HEK293 (cell line): ENCODE measurements around the gene CCDC142.

Source experiments
- GLI4 ChIP-seq: fragments of 450-650 bp; formaldehyde crosslinking; IDR thresholded peaks from 2 replicates; pipeline ENCODE4 v1.5.1; 2016; ENCODE audit warnings: missing biosample characterization, missing genetic modification characterization
- HIC1 ChIP-seq: fragments of 450-650 bp; formaldehyde crosslinking; IDR thresholded peaks from 2 replicates; pipeline ENCODE4 v1.5.1; 2016; ENCODE audit warnings: missing biosample characterization, missing genetic modification characterization
- KLF17 ChIP-seq: fragments of 450-650 bp; formaldehyde crosslinking; IDR thresholded peaks from 2 replicates; pipeline ENCODE4 v1.5.1; 2016; ENCODE audit warnings: missing biosample characterization, missing genetic modification characterization
- MZF1 ChIP-seq: fragments of 450-650 bp; formaldehyde crosslinking; IDR thresholded peaks from 2 replicates; pipeline ENCODE4 v1.5.1; 2017; ENCODE audit warnings: missing biosample characterization, missing genetic modification characterization, borderline replicate concordance
- PRDM1 ChIP-seq: fragments of 450-650 bp; formaldehyde crosslinking; IDR thresholded peaks from 2 replicates; pipeline ENCODE4; 2016; ENCODE audit warnings: missing biosample characterization, missing genetic modification characterization
- PRDM2 ChIP-seq: fragments of 450-650 bp; formaldehyde crosslinking; IDR thresholded peaks from 2 replicates; pipeline ENCODE4 v1.5.1; 2016; ENCODE audit warnings: missing biosample characterization, missing genetic modification characterization, borderline replicate concordance
- REST ChIP-seq: fragments of 450-650 bp; formaldehyde crosslinking; IDR thresholded peaks from 2 replicates; pipeline ENCODE4 v1.5.1; 2016; ENCODE audit warnings: missing biosample characterization, missing genetic modification characterization
- SCRT2 ChIP-seq: fragments of 450-650 bp; formaldehyde crosslinking; IDR thresholded peaks from 2 replicates; pipeline ENCODE4 v1.5.1; 2016; ENCODE audit warnings: missing biosample characterization, missing genetic modification characterization
- SP3 ChIP-seq: fragments of 450-650 bp; formaldehyde crosslinking; IDR thresholded peaks from 2 replicates; pipeline ENCODE4 v1.5.1; 2016; ENCODE audit warnings: missing biosample characterization, missing genetic modification characterization
- ZNF10 ChIP-seq: fragments of 450-650 bp; formaldehyde crosslinking; IDR thresholded peaks from 2 replicates; pipeline ENCODE4 v1.5.1; 2017; ENCODE audit warnings: missing biosample characterization, missing genetic modification characterization
- ZNF138 ChIP-seq: fragments of 450-650 bp; formaldehyde crosslinking; IDR thresholded peaks from 2 replicates; pipeline ENCODE4 v1.5.1; 2016; ENCODE audit warnings: missing biosample characterization, missing genetic modification characterization, borderline replicate concordance
- ZNF140 ChIP-seq: fragments of 450-650 bp; formaldehyde crosslinking; IDR thresholded peaks from 2 replicates; pipeline ENCODE4 v1.5.1; 2016; ENCODE audit warnings: missing biosample characterization, missing genetic modification characterization
- ZNF146 ChIP-seq: fragments of 450-650 bp; formaldehyde crosslinking; IDR thresholded peaks from 2 replicates; pipeline ENCODE4 v1.5.1; 2016; ENCODE audit warnings: missing biosample characterization, missing genetic modification characterization
- ZNF341 ChIP-seq: fragments of 450-650 bp; formaldehyde crosslinking; IDR thresholded peaks from 2 replicates; pipeline ENCODE4; 2016; ENCODE audit warnings: low read depth, missing biosample characterization, missing genetic modification characterization
- ZNF350 ChIP-seq: fragments of 450-650 bp; formaldehyde crosslinking; IDR thresholded peaks from 2 replicates; pipeline ENCODE4 v1.5.0; 2017; ENCODE audit warnings: missing biosample characterization, mild to moderate bottlenecking, missing genetic modification characterization
- ZNF521 ChIP-seq: fragments of 450-650 bp; formaldehyde crosslinking; IDR thresholded peaks from 2 replicates; pipeline ENCODE4 v1.5.1; 2017; ENCODE audit warnings: missing biosample characterization, mild to moderate bottlenecking, missing genetic modification characterization
- ZNF530 ChIP-seq: fragments of 450-650 bp; formaldehyde crosslinking; IDR thresholded peaks from 2 replicates; pipeline ENCODE4 v1.5.1; 2016; ENCODE audit warnings: low read depth, missing biosample characterization, missing genetic modification characterization
- ZNF677 ChIP-seq: fragments of 450-650 bp; IDR thresholded peaks from 2 replicates; pipeline ENCODE4 v1.5.0; 2018; ENCODE audit warnings: missing biosample characterization, mild to moderate bottlenecking, missing genetic modification characterization, moderate library complexity
- ZNF843 ChIP-seq: fragments of 450-650 bp; formaldehyde crosslinking; IDR thresholded peaks from 2 replicates; pipeline ENCODE4 v1.5.1; 2016; ENCODE audit warnings: missing biosample characterization, missing genetic modification characterization
- ZSCAN30 ChIP-seq: fragments of 450-650 bp; IDR thresholded peaks from 2 replicates; pipeline ENCODE4 v1.5.1; 2018; ENCODE audit warnings: missing biosample characterization, mild to moderate bottlenecking, missing genetic modification characterization, moderate library complexity
- TF ChIP-seq, protein P1 (sequence below): fragments of 450-650 bp; formaldehyde crosslinking; IDR thresholded peaks from 2 replicates; pipeline ENCODE4 v1.5.1; 2016; ENCODE audit warnings: missing biosample characterization, missing genetic modification characterization
- TF ChIP-seq, protein P2 (sequence below): fragments of 450-650 bp; formaldehyde crosslinking; IDR thresholded peaks from 2 replicates; pipeline ENCODE4 v1.5.1; 2017; ENCODE audit warnings: missing biosample characterization, missing genetic modification characterization

Gene CCDC142

GRCh38 chr2:74472086-74472944 is 10.5 kb downstream of the CCDC142 start, which contains the start of gene MRPL53 (continued):
- TF ChIP-seq PRDM1 (tag by site-specific recombination) (no peak), ZNF843 (peak; percentile 43; the same call in 1 of the 2 replicates), KLF17 (tag by site-specific recombination) (no peak; the same call in 1 of the 2 replicates), ZNF677 (tag by site-specific recombination) (no peak), ZSCAN30 (tag by site-specific recombination) (peak; percentile 95), SCRT2 (tag by site-specific recombination) (peak; percentile 77; the same call in 1 of the 2 replicates), ZNF146 (tag by site-specific recombination) (0 out of 2 replicates have a peak, but pooled peaks have one; percentile 6), ZNF138 (tag by site-specific recombination) (no peak), REST (tag by site-specific recombination) (no peak), HIC1 (no peak), ZNF530 (tag by site-specific recombination) (no peak), ZNF10 (tag by site-specific recombination) (peak; percentile 97), ZNF350 (tag by site-specific recombination) (no peak), MZF1 (no peak), PRDM2 (tag by site-specific recombination) (no peak), ZNF521 (tag by site-specific recombination) (no peak), GLI4 (tag by site-specific recombination) (no peak; the same call in 1 of the 2 replicates), ZNF140 (tag by site-specific recombination) (no peak), SP3 (peak; percentile 63), ZNF341 (tag by site-specific recombination) (peak; percentile 89)
- TF ChIP-seq, protein P1, sequence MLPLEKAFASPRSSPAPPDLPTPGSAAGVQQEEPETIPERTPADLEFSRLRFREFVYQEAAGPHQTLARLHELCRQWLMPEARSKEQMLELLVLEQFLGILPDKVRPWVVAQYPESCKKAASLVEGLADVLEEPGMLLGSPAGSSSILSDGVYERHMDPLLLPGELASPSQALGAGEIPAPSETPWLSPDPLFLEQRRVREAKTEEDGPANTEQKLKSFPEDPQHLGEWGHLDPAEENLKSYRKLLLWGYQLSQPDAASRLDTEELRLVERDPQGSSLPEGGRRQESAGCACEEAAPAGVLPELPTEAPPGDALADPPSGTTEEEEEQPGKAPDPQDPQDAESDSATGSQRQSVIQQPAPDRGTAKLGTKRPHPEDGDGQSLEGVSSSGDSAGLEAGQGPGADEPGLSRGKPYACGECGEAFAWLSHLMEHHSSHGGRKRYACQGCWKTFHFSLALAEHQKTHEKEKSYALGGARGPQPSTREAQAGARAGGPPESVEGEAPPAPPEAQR, result no peak
- TF ChIP-seq, protein P2, sequence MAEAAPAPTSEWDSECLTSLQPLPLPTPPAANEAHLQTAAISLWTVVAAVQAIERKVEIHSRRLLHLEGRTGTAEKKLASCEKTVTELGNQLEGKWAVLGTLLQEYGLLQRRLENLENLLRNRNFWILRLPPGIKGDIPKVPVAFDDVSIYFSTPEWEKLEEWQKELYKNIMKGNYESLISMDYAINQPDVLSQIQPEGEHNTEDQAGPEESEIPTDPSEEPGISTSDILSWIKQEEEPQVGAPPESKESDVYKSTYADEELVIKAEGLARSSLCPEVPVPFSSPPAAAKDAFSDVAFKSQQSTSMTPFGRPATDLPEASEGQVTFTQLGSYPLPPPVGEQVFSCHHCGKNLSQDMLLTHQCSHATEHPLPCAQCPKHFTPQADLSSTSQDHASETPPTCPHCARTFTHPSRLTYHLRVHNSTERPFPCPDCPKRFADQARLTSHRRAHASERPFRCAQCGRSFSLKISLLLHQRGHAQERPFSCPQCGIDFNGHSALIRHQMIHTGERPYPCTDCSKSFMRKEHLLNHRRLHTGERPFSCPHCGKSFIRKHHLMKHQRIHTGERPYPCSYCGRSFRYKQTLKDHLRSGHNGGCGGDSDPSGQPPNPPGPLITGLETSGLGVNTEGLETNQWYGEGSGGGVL (tag by site-specific recombination), result no peak
